K562 (cell line): ENCODE measurements around the gene SEC14L2. TPM values are rescaled to one million over a fixed set of nuclear protein-coding genes. Genes with fewer than 3 reads are reported as not detected.
A peak's percentile ranks its signal among the peaks of the same experiment; 100 is the strongest.

Experiments used
- ASH1L ChIP-seq: fragments of 450-650 bp; IDR thresholded peaks from 2 replicates; pipeline ENCODE4 v1.6.1; 2018; ENCODE audit warnings: borderline replicate concordance, mild to moderate bottlenecking, low read depth; ENCODE audit not compliant: partially characterized antibody
- ATF1 ChIP-seq, 2 experiments: fragments of 450-650 bp in 1 of 2; IDR thresholded peaks; 2 replicates each; pipeline ENCODE4 v1.6.1; 2016; ENCODE audit warnings: missing compliant biosample characterization in 1 of 2, missing genetic modification characterization in 1 of 2
- CCAR2 ChIP-seq: fragments of 200-400 bp; formaldehyde crosslinking; IDR thresholded peaks from 2 replicates; pipeline ENCODE4 v1.6.1; 2017; ENCODE audit warnings: mild to moderate bottlenecking, low read depth, low read length
- E4F1 ChIP-seq: fragments of 250-450 bp; sonication (Bioruptor Pico); IDR thresholded peaks from 2 replicates; pipeline ENCODE4 v1.5.0; 2021; ENCODE audit warnings: mild to moderate bottlenecking, borderline replicate concordance
- ELF1 ChIP-seq: fragments of 200-800 bp; sonication (Bioruptor generic); IDR thresholded peaks from 2 replicates; pipeline ENCODE4 v1.6.1; 2016; ENCODE audit warnings: missing genetic modification characterization, missing compliant biosample characterization
- HMBOX1 ChIP-seq: sonication (generic); IDR thresholded peaks from 2 replicates; pipeline ENCODE4 v1.6.1; 2016
- KDM4B ChIP-seq, 2 experiments: fragments of 450-650 bp in 1 of 2; sonication (generic) in 1 of 2; IDR thresholded peaks; 2 replicates each; pipeline ENCODE4 v1.6.1; 2016 to 2017; ENCODE audit warnings: borderline replicate concordance in 2 of 2, antibody characterized with exemption in 1 of 2, low read depth in 1 of 2, mild to moderate bottlenecking in 1 of 2
- KLF10 ChIP-seq: fragments of 250-450 bp; sonication (Bioruptor Pico); IDR thresholded peaks from 2 replicates; pipeline ENCODE4 v1.6.1; 2021; ENCODE audit warnings: matching md5 sums
- MEF2D ChIP-seq: conservative IDR thresholded peaks from 2 replicates; pipeline ENCODE4 v1.6.1; 2016; ENCODE audit warnings: low read depth, missing genetic modification characterization, missing compliant biosample characterization
- MTA2 ChIP-seq: fragments of 450-650 bp; IDR thresholded peaks from 2 replicates; pipeline ENCODE4 v1.6.1; 2016; ENCODE audit warnings: low read depth
- PCBP1 ChIP-seq: fragments of 200-400 bp; formaldehyde crosslinking; IDR thresholded peaks from 2 replicates; pipeline ENCODE4 v1.6.1; 2018; ENCODE audit warnings: mild to moderate bottlenecking, low read depth, low read length; ENCODE audit not compliant: poor library complexity, severe bottlenecking
- SPI1 ChIP-seq: IDR thresholded peaks from 2 replicates; pipeline ENCODE4 v1.6.1; 2011; ENCODE audit warnings: low read depth, low read length, control low read depth, borderline replicate concordance
- STAT5A ChIP-seq: IDR thresholded peaks from 2 replicates; pipeline ENCODE4 v1.6.1; 2012; ENCODE audit warnings: low read length, inconsistent platforms, borderline replicate concordance
- TCF3 ChIP-seq: sonication (generic); formaldehyde crosslinking; IDR thresholded peaks from 2 replicates; pipeline ENCODE4 v1.4.0; 2020; ENCODE audit warnings: mild to moderate bottlenecking, missing genetic modification reagents
- TCF7 ChIP-seq: sonication (generic); IDR thresholded peaks from 2 replicates; pipeline ENCODE4 v1.6.1; 2016; ENCODE audit warnings: antibody characterized with exemption, borderline replicate concordance
- TRIM24 ChIP-seq, 2 experiments: fragments of 450-650 bp; IDR thresholded peaks; 2 replicates each; pipeline ENCODE4 v1.6.1; 2016
- ZBTB11 ChIP-seq, 3 experiments: fragments of 200-800 bp in 1 of 3; fragments of 250-450 bp in 1 of 3; fragments of 450-650 bp in 1 of 3; sonication (Bioruptor Pico) in 1 of 3; sonication (Bioruptor generic) in 1 of 3; formaldehyde crosslinking in 1 of 3; IDR thresholded peaks; 2 replicates each; pipeline versions ENCODE4 v1.6.1 to v1.8.0; 2016 to 2022; ENCODE audit warnings: mild to moderate bottlenecking in 2 of 3, missing genetic modification characterization in 2 of 3, missing compliant biosample characterization in 1 of 3, moderate library complexity in 1 of 3
- ZNF740 ChIP-seq, 3 experiments: fragments of 200-800 bp in 1 of 3; sonication (Bioruptor generic) in 1 of 3; sonication (generic) in 1 of 3; formaldehyde crosslinking in 1 of 3; IDR thresholded peaks; 2 replicates each; pipeline versions ENCODE4 v1.6.1 to v1.8.0; 2016 to 2022; ENCODE audit warnings: mild to moderate bottlenecking in 2 of 3, missing compliant biosample characterization in 2 of 3, missing genetic modification characterization in 2 of 3, missing genetic modification reagents in 1 of 3
- ZNF75A ChIP-seq: fragments of 450-650 bp; formaldehyde crosslinking; IDR thresholded peaks from 2 replicates; pipeline ENCODE4 v1.4.0; 2020; ENCODE audit warnings: mild to moderate bottlenecking
- ZSCAN32 ChIP-seq: fragments of 450-650 bp; formaldehyde crosslinking; IDR thresholded peaks from 2 replicates; pipeline ENCODE4 v1.4.0; 2020; ENCODE audit warnings: mild to moderate bottlenecking, moderate library complexity
- polyA plus RNA-seq, 8 experiments: library from polyadenylated mRNA; depleted of rRNA in 4 of 8; stranded (reverse) in 5 of 8; unstranded in 3 of 8; fragments of >200 nt; fragmentation: Nextera tagmentation in 2 of 8; fragmentation: Illumina TruSeq in 1 of 8; extraction: Ambion mirVana in 2 of 8; extraction: Trizol in 1 of 8; gene quantifications; 2 replicates each; pipeline versions ENCODE4 v1.2.1 to v1.2.3, GENCODE V29; 2011 to 2014; ENCODE audit warnings: inconsistent platforms in 1 of 8, missing spikeins in 1 of 8
- total RNA-seq, 7 experiments: library from RNA; depleted of rRNA in 6 of 7; stranded (reverse); fragments of >200 nt in 6 of 7; fragmentation: Illumina TruSeq in 2 of 7; extraction: Trizol in 2 of 7; gene quantifications; 2 replicates each; pipeline versions ENCODE4 v1.2.1 to v1.2.3, GENCODE V29; 2011 to 2021; ENCODE audit warnings: low replicate concordance in 1 of 7

The SEC14L2 gene
- total and polyA plus RNA-seq, 9 of the 15 experiments (the other 6 are each of a cell fraction or from before 2014, with no cell fraction given): 0.03 to 0.17 (median 0.10) TPM

- no peak for TF ChIP-seq ZNF740 (CRISPR knock-in tag; IDR thresholded peaks at IDR 0.05)
- no peak for TF ChIP-seq ZNF740 (tag; IDR thresholded peaks at IDR 0.05)
- TF ChIP-seq ASH1L: peak; percentile 34
- TF ChIP-seq KDM4B (IDR thresholded peaks at IDR 0.05; ENCODE audit: borderline replicate concordance in 2 of 2, low read depth in 1 of 2): no peak
- no peak for TF ChIP-seq CCAR2
- TF ChIP-seq TCF7: no peak
- TF ChIP-seq MTA2: no peak
- TF ChIP-seq HMBOX1: no peak
- TF ChIP-seq KLF10 (CRISPR knock-in tag): no peak
- TF ChIP-seq ELF1 (tag): peak; percentile 83
- TF ChIP-seq STAT5A: no peak
- no peak for TF ChIP-seq TCF3 (CRISPR knock-in tag)
- TF ChIP-seq PCBP1: no peak
- TF ChIP-seq ZNF75A (CRISPR knock-in tag): no peak
- TF ChIP-seq ZSCAN32 (CRISPR knock-in tag): no peak
- TF ChIP-seq TRIM24 (IDR thresholded peaks at IDR 0.05): 0 out of 4 replicates have a peak, but pooled peaks of 1 of the 2 experiments have one; percentile 17
- TF ChIP-seq E4F1 (CRISPR knock-in tag): no peak
- peak; percentile 38; the same call in 1 of the 2 replicates for TF ChIP-seq SPI1
- no peak for TF ChIP-seq MEF2D (tag)
- peak in 1 of 3 experiments; percentile 58; a peak in 1 of 6 replicates for TF ChIP-seq ZBTB11 (CRISPR knock-in tag; IDR thresholded peaks at IDR 0.05)
- TF ChIP-seq ATF1 (CRISPR knock-in tag; IDR thresholded peaks at IDR 0.05): no peak
- TF ChIP-seq ATF1 (tag; IDR thresholded peaks at IDR 0.05): 0 out of 2 replicates have a peak, but pooled peaks have one; percentile 13
Measured at GRCh38 chr22:30435674-30436126, 38.9 kb downstream of the SEC14L2 start (continued).
